Nephron (organoid): ENCODE data around the gene C10orf105.

Experiments used
- H3K27ac Mint-ChIP-seq, 3 experiments: 2 replicates each; pipeline ENCODE4 v1.8.0; 2020; ENCODE audit warnings: mixed read lengths in 3 of 3, mild to moderate bottlenecking in 2 of 3, moderate library complexity in 1 of 3
- H3K27me3 Mint-ChIP-seq: 2 replicates; pipeline ENCODE4 v1.8.0; 2021; ENCODE audit warnings: low read depth, mild to moderate bottlenecking, moderate library complexity, mixed read lengths
- H3K36me3 Mint-ChIP-seq: 2 replicates; pipeline ENCODE4 v1.8.0; 2020; ENCODE audit warnings: low read depth, mixed read lengths
- H3K4me1 Mint-ChIP-seq: 2 replicates; pipeline ENCODE4 v1.8.0; 2020; ENCODE audit warnings: mixed read lengths
- H3K4me3 Mint-ChIP-seq, 3 experiments: 2 replicates each; pipeline ENCODE4 v1.8.0; 2020; ENCODE audit warnings: mild to moderate bottlenecking in 3 of 3, mixed read lengths in 3 of 3, moderate library complexity in 2 of 3
- H3K9me3 Mint-ChIP-seq: 2 replicates; pipeline ENCODE4 v1.8.0; 2020; ENCODE audit warnings: mixed read lengths
- TF ChIP-seq, protein P1 (sequence below), 3 experiments: fragments of 200-600 bp; sonication (generic); IDR thresholded peaks; one replicate each; pipeline ENCODE4 v1.5.0; 2021; ENCODE audit warnings: antibody characterized with exemption in 3 of 3; ENCODE audit not compliant: unreplicated experiment in 3 of 3

C10orf105 gene, protein sequence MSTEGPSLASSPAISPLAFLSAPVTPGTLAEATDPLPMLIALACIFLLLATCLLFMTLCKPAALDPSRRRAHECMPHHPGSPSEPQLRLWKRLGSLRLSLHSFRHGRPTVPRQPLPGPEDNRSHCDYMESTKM

DNA sequence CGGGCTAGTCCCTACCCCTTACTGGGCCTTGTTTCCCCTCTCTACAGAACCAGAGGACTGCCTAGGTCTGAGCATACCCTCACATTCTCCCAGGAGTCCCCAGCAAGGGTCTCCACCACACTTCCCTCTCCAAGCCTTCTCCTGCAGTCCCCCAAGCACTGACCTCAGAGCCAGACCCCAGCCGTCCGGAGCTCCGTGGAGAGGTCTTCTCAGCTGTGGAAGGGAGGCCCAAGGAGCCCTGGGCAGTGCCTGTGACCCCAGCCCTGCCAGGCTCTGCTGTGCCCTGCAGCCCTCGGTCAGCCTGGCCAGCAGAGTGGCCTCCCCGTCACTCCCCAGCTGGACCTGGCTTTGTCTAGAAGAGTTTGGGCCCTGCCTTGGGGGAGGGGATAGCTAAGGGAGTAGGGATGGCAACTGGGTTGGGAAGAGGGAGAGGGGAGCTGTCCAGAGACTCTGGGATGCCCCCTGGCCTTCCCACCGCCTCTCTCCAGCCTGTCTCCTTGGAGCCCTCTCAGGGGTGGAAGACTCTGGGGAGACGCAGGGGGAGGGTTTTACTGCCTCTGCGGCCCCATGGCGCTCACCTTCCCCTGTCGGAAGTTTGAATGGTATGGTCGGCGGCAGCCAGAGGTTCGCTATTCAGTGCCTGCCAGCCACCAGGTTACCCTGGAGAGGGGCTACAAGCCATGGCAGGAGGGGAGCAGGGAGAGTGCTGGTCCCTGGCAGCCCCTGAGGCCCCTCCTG, at the start of gene C10orf105:
Gene C10orf105, minus strand, starts transcription at position 315 of the 738 bp plus-strand sequence. CDS start 3,441 bp downstream, outside the sequence.
- no peaks in the 10 kb centered on the region for H3K36me3 Mint-ChIP-seq
- H3K9me3 Mint-ChIP-seq, result no peaks in the 10 kb centered on the region
- TF ChIP-seq, protein P1, sequence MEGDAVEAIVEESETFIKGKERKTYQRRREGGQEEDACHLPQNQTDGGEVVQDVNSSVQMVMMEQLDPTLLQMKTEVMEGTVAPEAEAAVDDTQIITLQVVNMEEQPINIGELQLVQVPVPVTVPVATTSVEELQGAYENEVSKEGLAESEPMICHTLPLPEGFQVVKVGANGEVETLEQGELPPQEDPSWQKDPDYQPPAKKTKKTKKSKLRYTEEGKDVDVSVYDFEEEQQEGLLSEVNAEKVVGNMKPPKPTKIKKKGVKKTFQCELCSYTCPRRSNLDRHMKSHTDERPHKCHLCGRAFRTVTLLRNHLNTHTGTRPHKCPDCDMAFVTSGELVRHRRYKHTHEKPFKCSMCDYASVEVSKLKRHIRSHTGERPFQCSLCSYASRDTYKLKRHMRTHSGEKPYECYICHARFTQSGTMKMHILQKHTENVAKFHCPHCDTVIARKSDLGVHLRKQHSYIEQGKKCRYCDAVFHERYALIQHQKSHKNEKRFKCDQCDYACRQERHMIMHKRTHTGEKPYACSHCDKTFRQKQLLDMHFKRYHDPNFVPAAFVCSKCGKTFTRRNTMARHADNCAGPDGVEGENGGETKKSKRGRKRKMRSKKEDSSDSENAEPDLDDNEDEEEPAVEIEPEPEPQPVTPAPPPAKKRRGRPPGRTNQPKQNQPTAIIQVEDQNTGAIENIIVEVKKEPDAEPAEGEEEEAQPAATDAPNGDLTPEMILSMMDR (IDR thresholded peaks at IDR 0.05; ENCODE audit: unreplicated experiment in 3 of 3), result no peak

DNA sequence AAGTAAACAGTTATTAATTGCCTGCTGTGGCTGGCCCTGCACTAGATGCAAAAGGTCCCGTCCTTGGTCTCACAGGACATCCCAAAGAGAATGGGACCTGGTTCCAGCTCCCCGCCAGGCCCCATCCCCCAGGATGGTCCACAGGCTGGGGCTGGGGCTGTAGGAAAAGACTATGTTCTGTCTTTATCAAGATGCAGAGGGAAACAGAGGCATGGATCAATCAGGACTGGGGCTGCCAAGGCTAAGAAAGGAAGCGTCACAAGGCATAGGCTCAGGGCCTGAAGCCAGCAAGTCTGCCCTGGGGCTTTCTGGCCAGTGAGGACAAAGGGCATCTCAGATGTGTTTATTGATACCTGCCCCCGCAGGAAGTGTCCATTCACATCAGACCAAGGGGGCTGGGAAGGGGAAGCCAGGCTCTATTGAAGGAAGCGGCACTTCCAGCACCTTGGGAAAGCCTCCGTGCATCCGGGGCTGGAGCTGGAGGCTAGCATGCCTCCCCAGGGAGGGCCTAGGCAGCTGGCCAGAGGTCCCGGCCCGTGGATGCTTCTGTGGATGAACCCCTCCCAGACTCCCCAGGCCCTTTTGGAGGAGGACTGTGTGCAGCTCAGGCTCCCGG, 48.0 kb upstream of the C10orf105 start:
- Mint-ChIP-seq H3K4me3 (peak overlapping the region; percentile 3 to 70 (median 61)), H3K9me3 (no peaks in the 10 kb centered on the region), H3K36me3 (no peaks in the 10 kb centered on the region), H3K27me3 (peaks cover 14% of the 10 kb centered on the region), H3K4me1 (peaks cover 46% of the 10 kb centered on the region), H3K27ac (peak overlapping the region; percentile 85 to 94 (median 86))
- TF ChIP-seq, protein P1 (IDR thresholded peaks at IDR 0.05; ENCODE audit: unreplicated experiment in 3 of 3), result no peak

More for the DNA sequence above, at the start of gene C10orf105:
- Mint-ChIP-seq H3K4me1 (peaks cover 33% of the 10 kb centered on the region), H3K4me3 (peak within 1 kb of the TSS in 2 of 3 experiments; percentile 30 to 48), H3K27ac (peak within 1 kb of the TSS; percentile 49 to 93 (median 88)), H3K27me3 (peaks cover 24% of the 10 kb centered on the region)

DNA sequence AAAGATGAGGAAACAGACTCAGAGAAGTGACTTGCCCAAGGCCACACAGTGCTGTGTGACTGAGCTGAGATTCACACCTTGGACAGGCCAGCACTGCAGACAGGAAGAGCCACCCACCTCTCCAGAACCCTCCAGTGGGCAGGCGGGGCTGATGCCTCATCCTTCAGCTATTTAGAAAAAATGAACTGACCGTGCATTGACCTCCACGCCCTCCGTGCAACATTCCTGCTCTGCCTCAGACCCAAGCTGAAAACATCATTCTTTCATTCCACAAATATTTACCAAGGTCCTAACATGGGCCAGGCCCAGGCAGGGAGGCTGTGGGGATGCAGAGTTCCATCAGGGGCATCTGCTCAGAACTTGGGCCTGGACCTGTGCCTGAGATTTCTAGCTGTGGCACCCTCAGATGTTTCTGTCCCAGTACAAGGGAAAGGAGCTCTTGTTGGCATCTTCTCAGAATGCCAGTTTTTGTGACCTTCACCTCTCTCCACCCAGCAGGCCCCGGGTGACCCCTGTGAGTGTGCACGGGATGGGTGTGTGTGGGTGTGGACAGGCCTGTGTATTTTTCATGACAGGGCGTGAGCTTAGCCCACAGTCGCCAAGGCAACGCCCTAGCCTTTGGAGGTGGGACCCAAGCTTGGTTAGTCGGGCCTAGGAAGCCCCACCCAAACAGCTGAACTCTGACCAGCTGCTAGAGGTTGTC, 47.3 kb upstream of the C10orf105 start:
- H3K4me3 Mint-ChIP-seq, result peak overlapping the region in 1 of 3 experiments; percentile 14
- H3K4me1 Mint-ChIP-seq, result peaks cover 46% of the 10 kb centered on the region
- no peaks in the 10 kb centered on the region for H3K36me3 Mint-ChIP-seq
- H3K27ac Mint-ChIP-seq, result peak overlapping the region in 2 of 3 experiments; percentile 86 to 94
- H3K27me3 Mint-ChIP-seq, result peaks cover 18% of the 10 kb centered on the region
- TF ChIP-seq, protein P1 (IDR thresholded peaks at IDR 0.05; ENCODE audit: unreplicated experiment in 3 of 3), result no peak
- no peaks in the 10 kb centered on the region for H3K9me3 Mint-ChIP-seq

DNA sequence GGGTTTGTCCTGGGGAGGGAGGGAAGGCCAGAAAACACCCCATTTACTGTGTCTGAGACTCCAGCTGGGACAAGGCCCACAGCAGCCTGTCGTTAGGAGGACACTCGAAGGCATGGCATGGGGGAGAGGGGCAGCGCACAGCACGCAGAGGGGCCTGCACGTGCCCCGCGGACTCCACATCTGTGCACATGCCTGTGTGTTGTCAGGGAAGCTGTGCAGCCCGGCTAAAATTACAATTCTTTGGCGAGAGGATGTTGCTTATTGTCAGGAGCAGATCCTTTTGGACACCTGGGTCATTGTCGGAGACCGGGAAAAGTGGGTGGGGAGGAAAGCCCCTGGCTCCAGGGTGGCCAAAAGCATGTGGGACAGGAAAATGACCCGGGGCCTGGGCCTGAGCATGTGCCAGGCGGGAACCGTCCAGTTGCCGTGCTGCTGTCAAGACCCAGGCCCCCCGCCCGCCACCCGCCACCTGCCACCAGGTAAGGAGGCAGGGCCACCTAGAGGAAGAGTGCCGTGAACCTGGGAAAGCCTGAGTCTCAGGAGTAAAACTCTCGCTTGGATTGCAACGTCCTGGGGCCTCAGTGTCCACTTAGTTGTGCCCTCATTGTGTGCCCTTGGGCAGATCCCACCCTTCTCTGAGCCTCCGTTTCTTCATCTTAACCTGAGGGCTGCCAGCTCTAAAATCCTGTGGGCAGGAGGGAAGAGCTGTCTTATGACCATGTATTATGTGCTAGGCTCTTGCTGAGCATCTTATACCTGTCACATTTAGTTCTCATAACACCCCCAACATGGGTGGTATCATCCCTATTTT, 46.5 kb upstream of the C10orf105 start:
- Mint-ChIP-seq H3K27ac (peak overlapping the region in 2 of 3 experiments; percentile 41 to 86), H3K4me1 (peaks cover 46% of the 10 kb centered on the region), H3K36me3 (no peaks in the 10 kb centered on the region), H3K9me3 (no peaks in the 10 kb centered on the region), H3K27me3 (peaks cover 21% of the 10 kb centered on the region), H3K4me3 (no peak overlapping the region)
- TF ChIP-seq, protein P1 (IDR thresholded peaks at IDR 0.05; ENCODE audit: unreplicated experiment in 3 of 3), result no peak

DNA sequence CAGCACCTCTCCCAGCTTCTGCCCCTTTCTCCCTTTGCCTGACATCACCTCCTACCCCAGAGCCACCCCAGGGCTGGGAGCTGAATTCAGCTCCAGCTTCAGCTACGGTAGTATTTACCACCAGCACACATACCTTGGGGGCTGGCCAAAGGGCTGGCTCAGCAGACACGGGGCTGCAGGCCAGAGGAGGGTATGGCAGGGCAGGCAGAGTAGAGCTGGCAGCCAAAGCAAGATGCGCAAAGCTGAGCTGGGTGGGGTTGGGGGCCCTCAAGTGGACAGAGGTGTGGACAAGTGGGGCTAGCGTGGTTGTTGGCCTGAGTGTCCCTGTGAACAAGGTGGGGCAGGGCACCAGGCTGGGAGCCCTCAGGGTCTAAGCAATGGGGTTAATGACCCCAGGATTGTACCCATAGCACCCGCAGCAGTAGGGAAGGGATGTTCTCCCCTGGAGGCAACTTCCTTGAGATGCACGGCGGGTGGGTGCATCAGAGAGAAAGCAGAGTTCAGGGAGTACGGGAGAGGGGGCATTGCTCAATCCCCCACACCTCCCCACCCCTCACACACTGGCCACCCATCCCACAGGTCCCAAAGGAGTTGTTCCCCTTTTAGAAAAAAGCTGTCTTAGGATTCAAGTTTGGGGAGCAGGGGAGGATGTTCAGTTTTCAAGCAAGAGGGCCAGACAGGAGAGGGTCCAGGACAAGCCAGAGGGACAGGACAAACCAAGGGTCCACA, 45.8 kb upstream of the C10orf105 start:
- H3K27ac Mint-ChIP-seq, result no peak overlapping the region
- peaks cover 46% of the 10 kb centered on the region for H3K4me1 Mint-ChIP-seq
- peaks cover 22% of the 10 kb centered on the region for H3K27me3 Mint-ChIP-seq
- H3K9me3 Mint-ChIP-seq, result no peaks in the 10 kb centered on the region
- TF ChIP-seq, protein P1 (IDR thresholded peaks at IDR 0.05; ENCODE audit: unreplicated experiment in 3 of 3), result no peak
- no peak overlapping the region for H3K4me3 Mint-ChIP-seq
- no peaks in the 10 kb centered on the region for H3K36me3 Mint-ChIP-seq
